Measurements from ENCODE around the gene WNT7B.

DNA sequence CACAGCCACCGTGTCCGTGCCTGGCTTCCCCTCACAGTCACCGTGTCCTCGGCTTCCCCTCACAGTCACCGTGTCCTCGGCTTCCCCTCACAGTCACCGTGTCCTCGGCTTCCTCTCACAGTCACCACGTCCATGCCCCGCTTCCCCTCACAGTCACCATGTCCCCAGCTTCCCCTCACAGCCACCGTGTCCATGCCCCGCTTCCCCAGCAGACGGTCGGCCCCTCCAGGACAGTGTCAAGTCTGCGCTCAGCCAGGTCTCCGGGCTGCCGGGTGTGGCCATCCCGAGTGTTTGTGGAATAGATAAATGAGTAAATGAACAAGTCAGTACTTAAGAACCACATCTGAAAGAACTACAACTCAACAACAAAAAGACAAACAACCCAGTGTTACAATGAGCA lies 23.8 kb downstream of the WNT7B start:
- TF ChIP-seq EZH2 (IDR thresholded peaks at IDR 0.05) (no peak), POLR2AphosphoS5 (IDR thresholded peaks at IDR 0.05; ENCODE audit: borderline replicate concordance, low read depth, low read length) (no peak)
